Ishikawa (cell line): Measurements from ENCODE around the gene NARF.

Experiments used
- CREB1 ChIP-seq: IDR thresholded peaks from 2 replicates; pipeline ENCODE4 v1.6.1; 2012; ENCODE audit warnings: low read depth
- EP300 ChIP-seq: IDR thresholded peaks from 2 replicates; pipeline ENCODE4 v1.6.1; 2012; ENCODE audit warnings: borderline replicate concordance
- FOXM1 ChIP-seq: IDR thresholded peaks from 2 replicates; pipeline ENCODE4 v1.6.1; 2012; ENCODE audit warnings: low read depth, borderline replicate concordance
- YY1 ChIP-seq: IDR thresholded peaks from 2 replicates; pipeline ENCODE4 v1.6.1; 2012; ENCODE audit warnings: low read depth
- TF ChIP-seq, protein P1 (sequence below): IDR thresholded peaks from 2 replicates; pipeline ENCODE4 v1.6.1; 2012

DNA sequence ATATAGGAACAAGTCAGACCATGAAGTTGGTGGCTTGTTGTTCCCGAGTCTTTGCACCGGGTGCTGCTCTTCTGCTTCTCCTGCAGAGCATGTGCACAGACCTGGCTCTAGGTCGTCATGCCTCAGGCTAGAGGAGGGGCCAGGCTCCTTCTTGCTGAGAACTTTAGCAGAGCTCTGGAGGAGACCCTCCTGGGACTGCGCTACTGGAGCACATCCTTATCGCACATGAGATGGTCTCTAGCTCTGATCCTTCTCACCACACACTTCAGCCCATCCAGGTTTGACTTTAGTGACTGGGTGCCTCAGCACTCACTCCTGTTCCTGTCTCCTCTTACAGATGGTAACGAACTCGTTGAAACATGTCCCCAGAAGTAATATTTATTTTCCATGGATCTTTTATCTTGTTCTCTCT lies 75.9 kb downstream of the NARF start:
- no peak for TF ChIP-seq YY1
- TF ChIP-seq, protein P1, sequence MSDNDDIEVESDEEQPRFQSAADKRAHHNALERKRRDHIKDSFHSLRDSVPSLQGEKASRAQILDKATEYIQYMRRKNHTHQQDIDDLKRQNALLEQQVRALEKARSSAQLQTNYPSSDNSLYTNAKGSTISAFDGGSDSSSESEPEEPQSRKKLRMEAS = no peak
- TF ChIP-seq FOXM1 = no peak
- TF ChIP-seq CREB1 = no peak
- TF ChIP-seq EP300 = no peak
